ENCODE data around the gene DPH1. TPM values are rescaled to one million over a fixed set of nuclear protein-coding genes. Genes with fewer than 3 reads are reported as not detected.
"Not testable (repeated sequence)": the region's sequence is repeated elsewhere in the genome, so short reads cannot be mapped to it uniquely, and the experiment has no call there.

Gene DPH1
- total and polyA plus RNA-seq, 3 donors from 2014 or later, result 32.6 to 93.3 (median 91.9) TPM

DNA sequence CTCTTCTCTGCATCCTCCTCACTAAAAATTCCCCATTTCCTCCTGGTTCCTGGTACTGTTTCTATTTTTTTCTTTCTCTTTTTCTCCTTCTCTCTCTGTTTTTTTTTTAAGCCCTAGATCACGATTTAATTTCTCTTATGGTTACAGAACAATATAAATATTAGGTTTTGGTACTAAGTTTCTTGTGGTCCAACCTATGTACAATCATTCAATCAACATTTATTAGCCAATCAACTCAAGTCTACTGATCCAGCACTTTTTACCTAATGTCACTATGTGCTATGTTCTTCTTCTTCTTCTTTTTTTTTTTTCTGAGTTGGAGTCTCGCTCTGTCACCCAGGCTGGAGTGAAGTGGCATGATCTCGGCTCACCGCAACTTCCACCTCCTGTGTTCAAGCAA lies 17.5 kb upstream of the DPH1 start:
- Histone ChIP-seq H3K9me3 (no peaks in the 10 kb centered on the region), H3K27ac (peak overlapping the region in 1 of 2 donors; percentile 77), H3K4me1 (peaks cover 7% of the 10 kb centered on the region), H3K27me3 (no peaks in the 10 kb centered on the region), H3K36me3 (ENCODE audit: low read depth, missing control alignments) (no peaks in the 10 kb centered on the region), H3K4me3 (no peak overlapping the region)
- TF ChIP-seq, protein P1, sequence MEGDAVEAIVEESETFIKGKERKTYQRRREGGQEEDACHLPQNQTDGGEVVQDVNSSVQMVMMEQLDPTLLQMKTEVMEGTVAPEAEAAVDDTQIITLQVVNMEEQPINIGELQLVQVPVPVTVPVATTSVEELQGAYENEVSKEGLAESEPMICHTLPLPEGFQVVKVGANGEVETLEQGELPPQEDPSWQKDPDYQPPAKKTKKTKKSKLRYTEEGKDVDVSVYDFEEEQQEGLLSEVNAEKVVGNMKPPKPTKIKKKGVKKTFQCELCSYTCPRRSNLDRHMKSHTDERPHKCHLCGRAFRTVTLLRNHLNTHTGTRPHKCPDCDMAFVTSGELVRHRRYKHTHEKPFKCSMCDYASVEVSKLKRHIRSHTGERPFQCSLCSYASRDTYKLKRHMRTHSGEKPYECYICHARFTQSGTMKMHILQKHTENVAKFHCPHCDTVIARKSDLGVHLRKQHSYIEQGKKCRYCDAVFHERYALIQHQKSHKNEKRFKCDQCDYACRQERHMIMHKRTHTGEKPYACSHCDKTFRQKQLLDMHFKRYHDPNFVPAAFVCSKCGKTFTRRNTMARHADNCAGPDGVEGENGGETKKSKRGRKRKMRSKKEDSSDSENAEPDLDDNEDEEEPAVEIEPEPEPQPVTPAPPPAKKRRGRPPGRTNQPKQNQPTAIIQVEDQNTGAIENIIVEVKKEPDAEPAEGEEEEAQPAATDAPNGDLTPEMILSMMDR (IDR thresholded peaks at IDR 0.05), result no peak
- TF ChIP-seq POLR2A (IDR thresholded peaks at IDR 0.05), result no peak
- intact Hi-C loops (cut with DNase I; ENCODE audit: low total_unique reads), result no loop called here
- DNase-seq, result no peak
- WGBS, 2 donors, result 91 to 96% methylated on average over 4 of the region's 4 CpGs

DNA sequence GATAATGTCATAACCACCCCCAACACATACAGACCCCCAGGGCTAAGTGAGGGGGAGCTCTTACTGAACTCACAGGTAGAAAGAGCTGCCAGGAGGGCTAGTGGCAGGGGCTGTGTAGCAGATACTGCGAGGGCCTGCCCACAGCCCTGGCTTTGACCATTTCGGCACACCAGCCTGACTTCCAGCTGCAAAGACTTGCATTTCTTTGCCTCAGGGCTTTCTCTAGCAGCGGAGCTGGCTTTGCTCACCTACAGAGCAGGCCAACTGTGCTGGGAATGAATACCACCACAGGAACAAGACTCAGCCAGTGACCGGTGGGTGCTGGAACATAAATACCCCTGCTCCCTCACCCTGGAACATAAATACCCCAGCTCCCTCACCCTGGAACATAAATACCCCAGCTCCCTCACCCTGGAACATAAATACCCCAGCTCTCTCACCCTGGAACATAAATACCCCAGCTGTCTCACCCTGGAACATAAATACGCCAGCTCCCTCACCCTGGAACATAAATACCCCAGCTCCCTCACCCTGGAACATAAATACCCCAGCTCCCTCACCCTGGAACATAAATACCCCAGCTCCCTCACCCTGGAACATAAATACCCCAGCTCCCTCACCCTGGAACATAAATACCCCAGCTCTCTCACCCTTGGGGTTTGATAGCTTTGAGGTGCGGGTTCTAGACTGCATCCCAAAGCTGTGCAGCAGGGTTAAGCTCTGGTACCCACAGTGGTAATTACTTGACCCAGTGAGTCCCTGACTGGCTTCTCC lies 16.5 kb upstream of the DPH1 start:
- 88 to 96% methylated on average over 6 of the region's 6 CpGs for WGBS, 2 donors
- intact Hi-C loops (cut with DNase I; ENCODE audit: low total_unique reads); H3K4me1 ChIP-seq; H3K36me3 ChIP-seq (ENCODE audit: low read depth, missing control alignments); DNase-seq; H3K4me3 ChIP-seq; H3K27me3 ChIP-seq; H3K9me3 ChIP-seq; H3K27ac ChIP-seq: not testable (repeated sequence)

DNA sequence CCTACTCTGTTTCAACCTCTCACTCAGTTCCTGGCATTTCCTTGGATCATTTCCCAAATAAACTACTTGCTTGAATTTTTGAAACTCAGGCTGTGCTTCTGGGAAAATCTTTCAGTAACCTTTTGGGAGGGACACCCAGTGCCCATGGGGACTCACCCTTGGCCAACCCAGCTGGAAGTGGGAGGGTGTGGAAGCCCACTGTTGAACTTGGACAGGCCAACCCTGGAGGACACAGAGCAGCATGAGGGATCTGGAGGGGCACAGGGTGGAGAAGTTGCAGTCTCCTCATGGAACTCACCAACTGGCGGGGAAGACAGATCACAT lies 16.0 kb upstream of the DPH1 start:
- Histone ChIP-seq H3K36me3 (ENCODE audit: low read depth, missing control alignments) (no peaks in the 10 kb centered on the region), H3K27ac (no peak overlapping the region), H3K27me3 (no peaks in the 10 kb centered on the region), H3K4me1 (peaks cover 5% of the 10 kb centered on the region), H3K9me3 (no peaks in the 10 kb centered on the region), H3K4me3 (no peak overlapping the region)
- TF ChIP-seq, protein P1 (IDR thresholded peaks at IDR 0.05), result no peak
- no peak for TF ChIP-seq POLR2A (IDR thresholded peaks at IDR 0.05)
- intact Hi-C loops (cut with DNase I; ENCODE audit: low total_unique reads), result no loop called here
- 88 to 94% methylated on average over 1 of the region's 1 CpG for WGBS, 2 donors
- DNase-seq, result no peak

DNA sequence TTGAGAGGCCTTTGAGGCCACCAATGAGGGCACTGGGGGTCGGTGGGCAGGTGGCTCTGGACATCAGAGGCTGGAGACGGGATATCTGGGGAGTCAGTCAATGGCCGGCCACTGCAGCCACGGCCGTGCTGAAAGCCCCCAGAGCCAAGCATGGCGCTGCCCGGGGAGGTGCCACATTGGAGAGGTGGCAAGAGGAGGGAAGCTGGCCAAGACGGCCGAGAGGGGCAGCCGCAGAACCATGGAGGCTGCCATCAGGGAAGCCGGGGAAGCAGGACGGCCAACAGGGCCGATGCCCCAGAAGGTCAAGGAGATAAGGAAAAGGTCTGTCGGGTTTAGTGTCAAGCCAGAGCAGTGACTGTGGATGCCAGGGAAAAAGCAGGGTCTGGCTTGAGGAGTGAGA lies 14.6 kb upstream of the DPH1 start:
- DNase-seq, result no peak
- TF ChIP-seq, protein P1 (IDR thresholded peaks at IDR 0.05), result no peak
- no peak for TF ChIP-seq POLR2A (IDR thresholded peaks at IDR 0.05)

DNA sequence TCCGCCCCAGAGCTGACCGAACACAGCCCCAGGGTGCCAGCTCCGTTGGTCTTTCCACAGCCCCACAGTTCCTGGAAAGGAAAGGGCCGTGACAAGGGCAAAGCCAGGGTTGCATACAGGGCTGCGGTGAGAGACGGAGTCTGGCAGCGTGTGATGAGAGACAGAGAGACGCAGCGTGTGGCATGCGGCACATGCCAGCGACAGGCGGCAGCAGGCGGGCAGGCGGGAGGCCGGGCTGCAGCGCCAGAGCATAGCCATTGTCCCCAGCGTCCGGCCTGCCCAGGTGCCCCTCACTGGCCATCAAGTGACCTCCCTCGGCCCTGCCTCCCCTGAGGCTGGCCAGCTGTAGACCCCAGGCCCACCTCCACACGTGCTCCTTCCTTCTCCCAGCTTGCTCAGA lies 13.5 kb upstream of the DPH1 start:
- Histone ChIP-seq H3K36me3 (ENCODE audit: low read depth, missing control alignments) (no peaks in the 10 kb centered on the region), H3K4me3 (no peak overlapping the region), H3K4me1 (peaks cover 5% of the 10 kb centered on the region), H3K9me3 (no peaks in the 10 kb centered on the region), H3K27me3 (no peaks in the 10 kb centered on the region), H3K27ac (no peak overlapping the region)
- no peak for DNase-seq
- TF ChIP-seq, protein P1 (IDR thresholded peaks at IDR 0.05), result no peak
- TF ChIP-seq POLR2A (IDR thresholded peaks at IDR 0.05), result no peak
- WGBS, 2 donors, result 87 to 91% methylated on average over 16 to 20 of the region's 20 CpGs
- intact Hi-C loops (cut with DNase I; ENCODE audit: low total_unique reads), result no loop called here

More for the DNA sequence above, 14.6 kb upstream of the DPH1 start:
- no peaks in the 10 kb centered on the region for H3K9me3 ChIP-seq
- intact Hi-C loops (cut with DNase I; ENCODE audit: low total_unique reads), result no loop called here
- WGBS, 2 donors, result 89 to 93% methylated on average over 14 of the region's 14 CpGs
- no peak overlapping the region for H3K4me3 ChIP-seq
- H3K27me3 ChIP-seq, result no peaks in the 10 kb centered on the region
- no peaks in the 10 kb centered on the region for H3K36me3 ChIP-seq (ENCODE audit: low read depth, missing control alignments)
- no peak overlapping the region for H3K27ac ChIP-seq
- H3K4me1 ChIP-seq, result peaks cover 5% of the 10 kb centered on the region
